Brain pericyte (primary cell): ENCODE data around the gene CYP27C1.
"Not testable (repeated sequence)": the region's sequence is repeated elsewhere in the genome, so short reads cannot be mapped to it uniquely, and the experiment has no call there.

ENCODE experiments used
- DNase-seq: peaks from one replicate; pipeline ENCODE4 v3.0.0-alpha.2; 2012; ENCODE audit warnings: low read depth, low spot score

CYP27C1 gene

DNA sequence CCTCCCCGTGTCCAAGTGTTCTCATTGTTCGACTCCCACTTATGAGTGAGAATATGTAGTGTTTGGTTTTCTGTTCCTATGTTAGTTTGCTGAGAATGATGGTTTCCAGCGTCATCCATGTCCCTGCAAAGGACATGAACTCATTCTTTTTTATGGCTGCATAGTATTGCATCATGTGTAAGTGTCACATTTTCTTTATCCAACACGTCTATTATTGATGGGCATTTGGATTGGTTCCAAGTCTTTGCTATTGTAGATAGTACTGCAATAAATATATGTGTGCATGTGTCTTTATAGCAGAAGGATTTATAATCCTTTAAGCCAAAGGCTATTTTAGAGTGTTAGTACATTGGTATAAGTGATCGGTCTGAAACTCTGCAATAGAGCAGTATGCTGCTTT lies 4.0 kb upstream of the CYP27C1 start:
- DNase-seq: not testable (repeated sequence)

DNA sequence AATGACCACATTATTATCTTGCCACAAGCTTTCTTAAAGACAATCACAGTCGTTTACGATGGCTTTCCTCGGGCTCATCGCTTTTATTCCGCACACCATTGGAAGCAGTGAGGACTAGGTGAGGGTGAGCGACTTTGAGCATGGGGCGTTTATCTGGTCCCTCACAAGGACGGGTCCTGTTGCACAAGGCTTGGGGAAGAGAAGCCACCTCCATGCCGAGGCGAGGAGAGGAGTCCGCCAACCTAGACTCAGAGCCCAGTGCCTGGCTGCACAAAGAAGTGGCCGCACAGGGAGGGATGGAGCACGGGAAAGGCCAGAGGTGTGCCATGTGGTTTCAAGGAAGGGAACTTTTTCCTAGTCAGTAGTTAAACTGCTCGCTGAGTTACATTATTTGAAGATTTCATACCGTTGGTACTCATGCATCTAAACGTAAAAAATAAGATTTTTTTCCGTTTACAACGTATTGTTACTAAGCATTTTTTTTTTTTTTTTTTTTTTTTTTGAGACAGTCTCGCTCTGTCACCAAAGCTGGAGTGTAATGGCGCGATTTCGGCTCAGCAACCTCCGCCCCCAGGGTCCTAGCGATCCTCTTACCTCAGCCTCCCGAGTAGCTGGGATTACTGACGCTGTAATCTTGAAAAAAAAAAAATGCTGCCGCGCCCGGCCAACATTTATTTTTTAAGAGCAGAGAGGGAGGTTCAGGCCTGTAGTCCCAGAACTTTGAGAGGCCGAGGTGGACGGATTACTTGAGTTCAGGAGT lies 849 bp upstream of the CYP27C1 start:
- DNase-seq: no peak

DNA sequence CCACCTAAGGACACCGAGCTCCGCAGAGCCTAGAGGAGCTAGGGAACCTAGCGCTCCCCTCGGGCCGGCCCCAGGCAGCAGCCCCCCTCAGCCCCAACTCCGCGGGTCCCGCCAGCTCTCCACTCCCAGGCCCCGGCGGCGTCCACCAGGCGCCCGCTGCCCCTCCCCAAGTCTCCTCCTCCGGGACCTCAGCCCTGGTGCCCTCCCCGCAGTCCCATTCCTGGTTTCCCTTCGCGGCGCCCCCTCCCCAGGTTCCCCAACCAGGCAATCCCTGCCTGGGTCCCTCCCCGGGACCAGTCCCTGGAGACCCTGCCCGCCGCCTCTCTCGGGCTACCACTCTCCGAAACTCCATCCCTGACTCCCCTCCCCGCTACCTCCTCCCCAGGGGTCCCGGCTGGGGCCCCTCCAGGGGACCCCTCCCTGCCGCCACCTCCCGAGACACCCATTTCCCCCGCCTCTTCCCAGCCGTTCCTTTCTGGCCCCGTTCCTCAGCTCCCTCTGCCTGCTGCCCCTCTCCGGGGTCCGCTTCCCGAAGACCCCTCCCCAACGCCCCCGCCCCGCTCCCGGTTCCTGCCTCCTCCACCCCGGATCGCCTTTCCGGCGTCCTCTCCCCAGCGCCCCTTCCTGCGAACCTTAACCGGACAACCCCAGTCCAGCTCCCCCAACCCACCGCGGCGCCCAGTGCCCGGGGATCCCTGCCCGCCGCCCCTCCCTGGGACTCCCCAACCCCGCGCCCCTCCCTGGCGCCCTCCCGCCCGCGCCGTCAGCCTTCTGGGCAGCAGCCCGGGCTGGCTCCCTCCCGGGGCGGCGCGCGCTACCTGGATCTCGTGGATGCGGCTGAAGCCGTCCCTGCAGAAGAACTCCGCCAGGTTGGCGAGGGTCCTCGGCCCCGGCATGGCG lies 678 bp downstream of the CYP27C1 start:
- no peak for DNase-seq

DNA sequence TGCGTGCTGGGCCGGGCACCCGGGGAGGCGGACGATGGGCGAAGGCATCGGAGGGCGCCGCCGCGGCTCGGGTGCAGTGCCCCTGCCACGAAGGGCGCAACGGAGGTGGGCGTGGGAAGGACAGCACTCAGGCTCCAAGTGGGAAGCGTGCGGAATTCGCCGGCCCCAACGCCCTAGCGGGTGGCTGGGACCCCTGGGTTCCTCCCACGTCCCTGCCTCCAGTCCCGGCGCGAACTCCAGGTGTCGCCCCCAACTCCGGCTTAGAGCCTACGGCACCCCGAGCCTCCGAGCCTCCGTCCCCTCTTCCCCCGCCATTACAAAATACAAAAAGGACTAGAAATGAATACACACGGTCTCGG lies 1.3 kb downstream of the CYP27C1 start:
- no peak for DNase-seq

DNA sequence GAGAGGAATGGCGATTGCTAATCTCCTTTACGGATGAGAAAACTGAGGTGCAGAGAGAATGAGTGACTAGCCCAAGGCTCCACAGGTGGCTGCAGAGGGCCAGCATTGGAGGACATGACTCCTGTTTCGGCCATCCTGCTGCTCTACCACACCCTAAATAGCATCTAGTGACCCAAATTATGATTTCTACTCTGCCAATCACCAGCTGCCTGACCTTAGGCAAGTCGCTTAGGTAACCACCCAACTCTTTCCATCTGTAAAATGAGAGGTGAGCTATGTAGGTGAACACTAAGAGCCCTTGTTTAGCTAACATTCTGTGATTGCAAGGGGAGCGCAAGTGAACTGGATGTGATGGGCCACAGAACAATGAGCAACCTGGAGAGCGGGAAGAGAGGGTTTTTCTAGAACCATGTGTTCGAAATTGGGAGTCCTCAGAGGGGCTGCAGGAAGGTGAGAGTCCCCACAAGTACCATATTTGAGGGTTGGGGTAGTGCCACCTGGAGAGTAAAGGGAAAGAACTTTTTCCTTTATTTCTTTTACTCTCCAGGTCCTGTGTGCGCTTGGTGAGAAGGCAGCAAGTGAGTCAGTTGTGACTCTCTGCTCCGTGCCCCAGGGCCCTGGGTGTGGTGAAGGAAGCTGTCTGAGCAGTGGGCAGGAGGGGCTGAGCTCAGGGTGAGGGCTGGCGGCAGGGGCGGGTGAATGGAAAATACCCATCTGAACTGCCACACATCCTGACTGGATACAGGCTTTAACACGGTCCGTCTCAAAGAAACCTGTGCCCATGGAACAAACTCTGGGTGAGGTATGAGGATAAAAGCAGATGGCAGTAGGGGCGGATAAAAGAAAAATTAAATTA lies 2.4 kb downstream of the CYP27C1 start:
- DNase-seq: no peak

DNA sequence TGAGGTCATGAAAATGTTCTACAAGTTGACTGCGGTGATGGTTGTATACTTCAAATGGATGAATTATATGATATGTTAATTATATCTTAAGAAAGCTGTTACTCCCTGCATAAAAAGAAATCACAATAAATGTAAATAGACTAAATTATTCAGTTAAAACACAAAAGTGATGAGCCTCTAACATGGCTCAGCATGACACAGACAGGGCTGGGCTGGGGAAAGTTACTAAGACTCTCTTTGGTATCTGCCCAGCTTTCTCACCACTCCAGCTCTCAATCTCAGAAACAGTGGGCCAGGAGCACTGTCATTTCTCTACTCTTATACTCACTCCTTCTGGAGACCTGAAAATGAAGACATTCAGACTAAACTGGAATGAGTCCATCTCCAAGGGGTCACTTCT lies 3.5 kb downstream of the CYP27C1 start:
- DNase-seq: no peak

- DNase-seq: no peak
These were observed 4.0 kb downstream of the CYP27C1 start for GRCh38 chr2:127216095-127216494.

DNA sequence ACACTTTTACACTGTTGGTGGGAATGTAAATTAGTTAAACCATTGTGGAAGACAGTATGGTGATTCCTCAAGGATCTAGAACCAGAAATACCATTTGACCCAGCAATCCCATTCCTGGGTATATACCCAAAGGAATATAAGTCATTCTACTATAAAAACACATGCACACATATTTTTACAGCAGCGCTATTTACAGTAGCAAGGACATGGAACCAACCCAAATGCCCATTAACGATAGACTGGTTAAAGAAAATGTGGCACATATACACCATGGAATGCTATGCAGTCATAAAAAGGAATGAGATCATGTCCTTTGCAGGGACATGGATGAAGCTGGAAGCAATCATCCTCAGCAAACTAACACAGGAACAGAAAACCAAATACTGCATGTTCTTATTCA lies 5.9 kb downstream of the CYP27C1 start:
- not testable (repeated sequence) for DNase-seq

DNA sequence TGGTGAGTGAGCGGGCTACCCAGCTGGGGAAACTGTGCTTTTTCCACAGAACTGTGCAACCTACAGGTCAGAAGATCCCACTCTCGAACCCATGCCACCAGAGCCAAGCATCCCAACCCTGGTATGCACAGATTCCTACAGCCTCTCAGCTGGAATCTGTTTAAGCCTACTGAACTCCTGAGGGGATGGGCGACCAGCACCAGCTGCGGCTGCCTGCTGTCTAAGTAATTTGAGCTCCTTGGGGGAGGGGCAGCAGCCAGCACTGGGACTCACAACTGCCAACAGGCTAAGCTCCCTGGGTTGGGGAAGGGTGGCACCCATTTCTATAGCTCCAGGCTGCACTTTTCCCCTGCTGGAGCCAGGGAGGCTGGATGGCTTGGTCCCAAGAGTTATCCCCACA lies 11.8 kb downstream of the CYP27C1 start:
- no peak for DNase-seq

GRCh38 chr2:127205218-127206125 lies 14.6 kb downstream of the CYP27C1 start:
- DNase-seq: no peak

DNA sequence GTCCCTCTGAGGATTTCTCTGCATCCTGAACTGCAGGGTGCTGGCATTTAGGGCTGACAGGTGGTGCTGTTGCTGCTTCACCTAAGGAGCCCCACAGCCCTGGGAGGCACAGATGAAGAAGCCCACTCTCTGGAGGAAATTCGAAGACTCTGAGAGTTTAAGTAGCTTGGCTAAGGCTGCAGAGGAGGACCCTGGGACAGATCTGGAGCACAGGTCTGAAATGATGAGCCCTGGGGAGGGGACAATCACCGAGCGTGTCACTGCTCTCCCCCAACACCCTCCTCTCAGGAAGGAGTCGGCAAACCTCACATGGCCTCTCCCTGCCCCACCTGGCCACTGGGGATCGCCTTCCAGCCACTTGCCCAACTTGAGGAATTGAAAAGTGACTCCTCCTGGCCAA lies 18.6 kb downstream of the CYP27C1 start:
- DNase-seq: no peak

DNA sequence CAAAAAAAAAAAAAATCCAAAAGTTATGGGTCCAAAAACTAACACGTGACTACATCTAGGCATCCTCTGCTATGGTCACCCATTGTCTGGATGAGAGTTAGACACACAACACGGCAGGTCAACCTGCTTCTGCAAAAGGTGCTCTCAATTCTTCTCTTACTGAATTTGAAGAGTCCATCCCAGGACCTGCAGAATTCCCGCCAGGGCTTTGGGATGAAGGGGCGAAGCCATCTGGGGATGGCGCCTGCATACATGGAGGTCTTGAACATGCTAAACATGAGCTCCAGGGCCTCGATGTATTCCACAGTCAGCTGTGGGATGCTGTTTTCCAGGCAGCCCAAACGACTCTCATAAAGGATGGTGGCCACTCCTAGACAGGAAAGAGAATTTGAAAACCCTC lies 19.1 kb downstream of the CYP27C1 start:
- no peak for DNase-seq

DNA sequence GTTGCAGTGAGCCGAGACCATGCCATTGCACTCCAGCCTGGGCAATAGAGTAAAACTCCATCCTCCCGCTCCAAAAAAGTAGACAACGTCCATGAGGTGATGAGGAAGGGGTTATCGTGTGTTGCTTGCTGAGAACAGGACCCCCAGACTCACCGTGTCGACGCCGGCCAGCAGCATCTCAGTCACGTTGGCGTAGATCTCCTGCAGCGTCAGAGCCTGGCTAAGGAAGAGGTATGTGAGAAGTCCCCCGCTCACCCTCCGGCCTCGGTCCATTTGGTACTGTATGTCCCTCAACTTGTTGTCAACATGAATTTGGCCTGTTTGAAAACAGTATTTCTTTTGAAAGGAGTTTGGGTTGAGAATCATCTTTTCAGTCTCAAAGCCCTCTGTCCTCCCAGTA lies 20.9 kb downstream of the CYP27C1 start:
- DNase-seq: no peak

DNA sequence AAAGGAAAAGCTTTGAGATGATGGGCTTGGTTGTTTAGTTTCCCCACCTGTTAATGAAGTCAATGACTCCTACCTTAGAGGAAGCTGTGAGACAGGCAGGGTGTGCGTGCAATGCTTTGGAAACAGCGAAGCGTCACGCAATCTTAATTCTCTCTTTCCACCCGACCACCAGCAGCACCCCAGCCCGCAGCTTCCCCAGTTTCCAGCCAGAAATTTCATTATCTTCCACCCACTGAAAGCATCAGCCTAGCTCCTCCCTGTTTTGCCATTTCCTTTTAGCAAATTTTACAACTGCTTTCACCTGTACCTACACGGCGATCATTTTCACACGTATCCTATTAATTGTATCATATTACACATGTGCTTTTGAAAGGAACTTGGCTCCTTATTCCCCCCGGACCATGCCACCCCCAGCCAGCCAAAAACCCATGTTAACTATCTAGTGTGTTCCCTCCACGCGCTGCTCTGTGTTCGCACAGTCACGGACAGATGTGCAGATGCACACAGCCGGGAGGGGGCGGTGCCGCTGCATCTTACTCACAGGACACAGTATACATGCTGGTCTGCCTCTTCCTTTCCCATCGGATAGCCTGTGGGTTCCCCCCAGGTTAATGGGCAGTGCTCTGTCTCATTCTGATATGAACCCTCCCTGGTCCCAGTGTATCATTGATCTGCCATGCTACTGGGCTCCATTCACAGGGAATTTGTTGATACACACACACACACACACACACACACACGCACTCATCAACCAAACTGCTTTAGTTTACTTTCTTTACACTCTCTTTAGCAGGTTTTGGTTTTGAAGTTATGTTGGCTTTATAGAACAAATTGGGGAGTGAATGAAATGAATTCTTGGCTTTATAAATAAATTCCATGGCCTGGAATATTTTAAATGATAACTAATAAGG lies 22.4 kb downstream of the CYP27C1 start:
- no peak for DNase-seq

- DNase-seq: no peak
These were observed 23.1 kb downstream of the CYP27C1 start for GRCh38 chr2:127196998-127197397.

GRCh38 chr2:127196549-127196948 lies 23.6 kb downstream of the CYP27C1 start:
- DNase-seq: no peak

DNA sequence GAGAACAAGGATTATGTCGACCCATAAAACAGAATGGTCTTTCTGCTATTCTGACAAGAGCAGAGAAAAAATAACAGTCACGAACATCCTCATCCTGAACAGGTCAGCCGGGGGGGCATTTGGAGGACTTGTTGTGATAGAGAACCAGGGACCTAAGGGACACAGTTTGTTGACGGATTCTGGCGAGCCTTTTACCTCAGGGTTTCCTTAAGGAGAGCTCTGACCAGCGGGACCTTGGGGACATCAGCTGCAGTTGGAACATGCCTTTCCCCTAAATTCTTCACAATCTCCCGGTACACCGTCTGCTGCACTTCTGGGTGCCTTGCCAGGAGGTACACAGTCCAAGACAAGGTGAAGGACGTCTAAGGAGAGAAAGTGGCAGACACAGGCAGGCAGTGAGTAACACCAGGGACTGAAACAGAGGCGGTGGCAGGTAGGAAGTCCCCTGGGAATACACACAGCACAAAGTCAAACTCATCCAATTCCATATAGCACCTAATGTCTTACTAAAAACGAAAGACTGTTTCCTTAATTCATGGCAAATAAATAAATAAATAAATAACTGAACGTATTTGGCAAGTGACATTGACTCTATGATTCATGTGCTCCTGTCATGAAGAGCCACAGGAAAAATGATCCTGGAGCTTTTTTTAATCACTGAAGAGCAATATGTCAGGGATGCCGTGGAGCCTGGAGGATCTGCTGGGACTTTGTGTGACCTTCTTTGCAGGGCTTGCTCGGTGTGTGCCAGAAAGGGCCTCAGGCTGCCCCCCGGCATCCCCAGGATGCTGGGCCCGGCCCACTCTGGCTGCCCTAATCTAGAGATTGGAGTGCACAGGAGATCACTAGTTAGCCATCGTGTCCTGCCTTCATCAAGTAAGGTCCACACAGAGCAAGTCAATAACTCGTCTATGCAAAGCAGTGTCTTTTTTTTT lies 24.7 kb downstream of the CYP27C1 start:
- DNase-seq: no peak

DNA sequence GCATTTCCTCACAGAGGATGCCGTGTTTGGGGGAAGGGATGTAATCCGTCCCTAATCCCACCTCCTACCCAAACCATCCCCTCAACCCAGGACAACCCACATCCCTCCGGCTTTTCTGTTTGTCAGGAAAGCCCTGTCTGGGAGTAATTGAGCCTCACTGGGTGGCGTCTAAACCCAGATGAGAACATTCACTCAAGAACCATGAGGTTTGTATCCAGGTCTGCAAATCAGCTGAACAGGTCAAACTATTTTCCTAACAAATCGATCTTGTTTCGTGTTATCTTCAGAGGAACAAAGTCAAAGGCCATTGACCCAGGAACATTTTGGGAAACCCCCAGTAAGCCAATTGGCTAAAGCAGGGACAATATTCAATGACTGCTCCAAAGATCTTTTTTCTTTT lies 25.7 kb downstream of the CYP27C1 start:
- no peak for DNase-seq

DNA sequence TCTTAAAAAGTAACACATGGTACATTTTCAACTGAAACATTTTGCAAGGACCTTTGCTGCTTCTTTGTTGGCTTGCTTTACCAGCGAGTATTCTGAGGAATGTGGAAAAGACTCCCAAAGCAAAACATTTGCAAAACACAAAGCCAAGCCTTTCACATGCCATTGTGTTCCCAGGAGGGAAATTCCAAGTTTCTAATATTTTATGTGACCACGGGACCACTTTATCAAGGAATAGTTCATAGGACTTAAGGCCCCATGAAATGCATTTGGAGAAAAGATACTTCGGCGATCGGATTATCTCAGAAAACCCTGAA lies 26.2 kb downstream of the CYP27C1 start:
- DNase-seq: no peak
